ENCODE results near the gene C1orf167. TPM values are rescaled to one million over a fixed set of nuclear protein-coding genes. Genes with fewer than 3 reads are reported as not detected.

Gene C1orf167
- total and polyA plus RNA-seq, 2 experiments from 2014 or later = 0.44 to 1.4 TPM

GRCh38 chr1:11749203-11749689 lies 12.7 kb upstream of the C1orf167 start:
- H3K9me3 ChIP-seq (ENCODE audit: low read depth) = no peaks in the 10 kb centered on the region
- peaks cover 3% of the 10 kb centered on the region for H3K36me3 ChIP-seq
- H3K27me3 ChIP-seq = no peaks in the 10 kb centered on the region
- H3K4me3 ChIP-seq = no peak overlapping the region
- no peak for TF ChIP-seq CTCF (IDR thresholded peaks at IDR 0.05; ENCODE audit: low read depth, low read length)
- peaks cover 29% of the 10 kb centered on the region for H3K4me1 ChIP-seq (ENCODE audit: low read depth)
- H3K27ac ChIP-seq = no peak overlapping the region
- peak in 1 of 2 donors; percentile 37 for DNase-seq (ENCODE audit: low read depth in 1 of 2, low spot score in 1 of 2)

- Histone ChIP-seq H3K9me3 (ENCODE audit: low read depth) (no peaks in the 10 kb centered on the region), H3K36me3 (peaks cover 3% of the 10 kb centered on the region), H3K27ac (no peak overlapping the region), H3K4me3 (no peak overlapping the region), H3K4me1 (ENCODE audit: low read depth) (peaks cover 31% of the 10 kb centered on the region), H3K27me3 (no peaks in the 10 kb centered on the region)
- DNase-seq (ENCODE audit: low read depth in 1 of 2, low spot score in 1 of 2) = no peak
- no peak for TF ChIP-seq CTCF (IDR thresholded peaks at IDR 0.05; ENCODE audit: low read depth, low read length)
These were observed 12.0 kb upstream of the C1orf167 start for GRCh38 chr1:11749996-11750395.

GRCh38 chr1:11751087-11751486 lies 10.9 kb upstream of the C1orf167 start:
- no peaks in the 10 kb centered on the region for H3K27me3 ChIP-seq
- no peak for DNase-seq (ENCODE audit: low read depth in 1 of 2, low spot score in 1 of 2)

GRCh38 chr1:11752359-11753088 lies 9.5 kb upstream of the C1orf167 start:
- H3K9me3 ChIP-seq (ENCODE audit: low read depth) = no peaks in the 10 kb centered on the region
- DNase-seq (ENCODE audit: low read depth in 1 of 2, low spot score in 1 of 2) = peak in 1 of 2 donors; percentile 42
- no peaks in the 10 kb centered on the region for H3K27me3 ChIP-seq
- peaks cover 21% of the 10 kb centered on the region for H3K4me1 ChIP-seq (ENCODE audit: low read depth)
- no peak overlapping the region for H3K4me3 ChIP-seq
- H3K27ac ChIP-seq = peak overlapping the region; percentile 58
- peaks cover 3% of the 10 kb centered on the region for H3K36me3 ChIP-seq
- TF ChIP-seq CTCF (IDR thresholded peaks at IDR 0.05; ENCODE audit: low read depth, low read length) = no peak

More at GRCh38 chr1:11751087-11751486, 10.9 kb upstream of the C1orf167 start:
- Histone ChIP-seq H3K4me3 (no peak overlapping the region), H3K27ac (no peak overlapping the region), H3K36me3 (peaks cover 3% of the 10 kb centered on the region), H3K9me3 (ENCODE audit: low read depth) (no peaks in the 10 kb centered on the region), H3K4me1 (ENCODE audit: low read depth) (peaks cover 31% of the 10 kb centered on the region)
- no peak for TF ChIP-seq CTCF (IDR thresholded peaks at IDR 0.05; ENCODE audit: low read depth, low read length)

GRCh38 chr1:11753555-11754208 lies 8.3 kb upstream of the C1orf167 start:
- TF ChIP-seq CTCF (IDR thresholded peaks at IDR 0.05; ENCODE audit: low read depth, low read length) = no peak
- Histone ChIP-seq H3K4me3 (no peak overlapping the region), H3K4me1 (ENCODE audit: low read depth) (peaks cover 21% of the 10 kb centered on the region), H3K27me3 (no peaks in the 10 kb centered on the region), H3K36me3 (peaks cover 3% of the 10 kb centered on the region), H3K27ac (peak overlapping the region; percentile 78), H3K9me3 (ENCODE audit: low read depth) (no peaks in the 10 kb centered on the region)
- DNase-seq (ENCODE audit: low read depth in 1 of 2, low spot score in 1 of 2) = peak; percentile 31 to 60

Measured in cardiac muscle cell (in vitro differentiated cells and primary cell).